Suprapubic skin (tissue), 3 donors: ENCODE data around the gene CYTH2.

Experiments used
- CTCF ChIP-seq, 2 donors: fragments of 200-600 bp in 1 of 2; fragments of 450-650 bp in 1 of 2; sonication (generic) in 1 of 2; IDR thresholded peaks; one replicate each; pipeline ENCODE4 v1.5.1; 2016 to 2019; ENCODE audit warnings: antibody characterized with exemption in 2 of 2, mild to moderate bottlenecking in 1 of 2, moderate library complexity in 1 of 2
- EP300 ChIP-seq: sonication (generic); formaldehyde crosslinking; IDR thresholded peaks from one replicate; pipeline ENCODE4 v1.6.1; 2017; ENCODE audit warnings: antibody characterized with exemption

- no peak for TF ChIP-seq CTCF (IDR thresholded peaks at IDR 0.05)
- TF ChIP-seq EP300 = no peak
These were observed 4.0 kb upstream of the CYTH2 start for GRCh38 chr19:48465215-48465614.
